SK-N-SH treated with all-trans-retinoic acid at 6 μM for 48 hours (cell line): ENCODE results near the gene KLHL26.

Experiments used
- ATAC-seq: fragments of 200-7000 bp; cut with Tn5 transposase; 3 replicates; pipeline ENCODE4 v1.9.1; 2020; ENCODE audit warnings: mild to moderate bottlenecking, moderate library complexity
- ARNTL ChIP-seq: fragments of 450-650 bp; formaldehyde crosslinking; IDR thresholded peaks from 2 replicates; pipeline ENCODE4 v1.5.0; 2020; ENCODE audit warnings: low read depth, mild to moderate bottlenecking, moderate library complexity, borderline replicate concordance
- BACH2 ChIP-seq: fragments of 250-450 bp; sonication (Bioruptor Pico); IDR thresholded peaks from 2 replicates; pipeline ENCODE4 v1.9.0; 2021; ENCODE audit warnings: mild to moderate bottlenecking, borderline replicate concordance
- CREB5 ChIP-seq: fragments of 250-450 bp; sonication (Bioruptor Pico); IDR thresholded peaks from 2 replicates; pipeline ENCODE4 v1.5.1; 2020; ENCODE audit warnings: low read depth, mild to moderate bottlenecking, moderate library complexity
- CSDC2 ChIP-seq: fragments of 250-450 bp; sonication (Bioruptor Pico); IDR thresholded peaks from 2 replicates; pipeline ENCODE4 v1.5.0; 2020; ENCODE audit warnings: mild to moderate bottlenecking, moderate library complexity
- ESRRG ChIP-seq: fragments of 250-450 bp; sonication (Bioruptor Pico); IDR thresholded peaks from 2 replicates; pipeline ENCODE4 v1.6.1; 2021; ENCODE audit warnings: mild to moderate bottlenecking
- GLIS3 ChIP-seq: fragments of 250-450 bp; sonication (Bioruptor Pico); IDR thresholded peaks from 2 replicates; pipeline ENCODE4 v1.5.0; 2020; ENCODE audit warnings: mild to moderate bottlenecking, moderate library complexity
- ISL1 ChIP-seq: fragments of 250-450 bp; sonication (Bioruptor Pico); IDR thresholded peaks from 2 replicates; pipeline ENCODE4 v2.1.2; 2022; ENCODE audit warnings: mild to moderate bottlenecking, moderate library complexity
- OSR1 ChIP-seq: fragments of 250-450 bp; sonication (Bioruptor Pico); IDR thresholded peaks from 2 replicates; pipeline ENCODE4 v1.8.0; 2022; ENCODE audit warnings: moderate library complexity, mild to moderate bottlenecking, inconsistent platforms
- PATZ1 ChIP-seq: fragments of 250-450 bp; sonication (Bioruptor Pico); IDR thresholded peaks from 2 replicates; pipeline ENCODE4 v1.8.0; 2020; ENCODE audit warnings: mild to moderate bottlenecking, moderate library complexity, borderline replicate concordance
- POU6F1 ChIP-seq: fragments of 250-450 bp; sonication (Bioruptor Pico); IDR thresholded peaks from 2 replicates; pipeline ENCODE4 v1.8.0; 2021; ENCODE audit warnings: low read depth, mild to moderate bottlenecking, moderate library complexity, borderline replicate concordance
- PPARA ChIP-seq: fragments of 250-450 bp; sonication (Bioruptor Pico); IDR thresholded peaks from 2 replicates; pipeline ENCODE4 v1.5.0; 2020; ENCODE audit warnings: mild to moderate bottlenecking, borderline replicate concordance
- SNAI2 ChIP-seq: fragments of 250-450 bp; sonication (Bioruptor Pico); IDR thresholded peaks from 2 replicates; pipeline ENCODE4 v1.5.0; 2020; ENCODE audit warnings: mild to moderate bottlenecking, moderate library complexity
- TCF4 ChIP-seq: fragments of 250-450 bp; sonication (Bioruptor Pico); IDR thresholded peaks from 2 replicates; pipeline ENCODE4 v1.8.0; 2021; ENCODE audit warnings: mild to moderate bottlenecking, moderate library complexity, borderline replicate concordance
- TOX ChIP-seq: fragments of 250-450 bp; sonication (Bioruptor Pico); IDR thresholded peaks from 2 replicates; pipeline ENCODE4 v1.8.0; 2021; ENCODE audit warnings: mild to moderate bottlenecking, moderate library complexity, borderline replicate concordance
- TSHZ2 ChIP-seq: fragments of 250-450 bp; sonication (Bioruptor Pico); IDR thresholded peaks from 2 replicates; pipeline ENCODE4 v1.5.0; 2020; ENCODE audit warnings: mild to moderate bottlenecking, moderate library complexity
- ZC3H10 ChIP-seq: fragments of 250-450 bp; sonication (Bioruptor Pico); IDR thresholded peaks from 2 replicates; pipeline ENCODE4 v1.5.1; 2021; ENCODE audit warnings: mild to moderate bottlenecking, moderate library complexity
- ZFP3 ChIP-seq: fragments of 250-450 bp; sonication (Bioruptor Pico); IDR thresholded peaks from 2 replicates; pipeline ENCODE4 v1.5.0; 2020; ENCODE audit warnings: mild to moderate bottlenecking, moderate library complexity
- ZFP30 ChIP-seq: fragments of 450-650 bp; formaldehyde crosslinking; IDR thresholded peaks from 2 replicates; pipeline ENCODE4 v1.5.0; 2022; ENCODE audit warnings: mild to moderate bottlenecking, moderate library complexity
- ZNF70 ChIP-seq: fragments of 450-650 bp; formaldehyde crosslinking; IDR thresholded peaks from 2 replicates; pipeline ENCODE4 v1.5.0; 2020; ENCODE audit warnings: mild to moderate bottlenecking, moderate library complexity
- ZNF8 ChIP-seq: fragments of 450-650 bp; formaldehyde crosslinking; IDR thresholded peaks from 2 replicates; pipeline ENCODE4 v1.5.0; 2020; ENCODE audit warnings: mild to moderate bottlenecking, moderate library complexity

Gene KLHL26

GRCh38 chr19:18636969-18637629 is at the start of gene KLHL26:
TSS of gene KLHL26 (plus strand) at chr19:18637028. CDS start at chr19:18637055, 27 bp downstream.
- no peak for TF ChIP-seq TCF4 (CRISPR knock-in tag)
- no peak for TF ChIP-seq ZFP30 (CRISPR knock-in tag)
- no peak for TF ChIP-seq ISL1 (CRISPR knock-in tag)
- no peak for TF ChIP-seq GLIS3 (CRISPR knock-in tag)
- ATAC-seq: no peak

- ATAC-seq: no peak
- no peak for TF ChIP-seq ZNF70 (CRISPR knock-in tag)
- no peak for TF ChIP-seq BACH2 (CRISPR knock-in tag)
- no peak for TF ChIP-seq SNAI2
- TF ChIP-seq ZFP30 (CRISPR knock-in tag): no peak
- TF ChIP-seq ZFP3 (CRISPR knock-in tag): no peak
- no peak for TF ChIP-seq TOX (CRISPR knock-in tag)
- TF ChIP-seq OSR1 (CRISPR knock-in tag): no peak
- TF ChIP-seq PATZ1 (CRISPR knock-in tag): no peak
- no peak for TF ChIP-seq ZC3H10 (CRISPR knock-in tag)
- no peak for TF ChIP-seq POU6F1
- TF ChIP-seq ESRRG: no peak
- TF ChIP-seq, all 23 proteins: peak for 0
Observed at GRCh38 chr19:18587561-18587960, 49.3 kb upstream of the KLHL26 start.

GRCh38 chr19:18587962-18588610 is 48.7 kb upstream of the KLHL26 start:
- no peak for ATAC-seq
- TF ChIP-seq ARNTL (CRISPR knock-in tag) (no peak), PATZ1 (CRISPR knock-in tag) (no peak), ZNF70 (CRISPR knock-in tag) (no peak), ZNF8 (CRISPR knock-in tag) (no peak), BACH2 (CRISPR knock-in tag) (no peak), PPARA (CRISPR knock-in tag) (no peak), CSDC2 (CRISPR knock-in tag) (no peak), GLIS3 (CRISPR knock-in tag) (no peak), CREB5 (CRISPR knock-in tag) (no peak), TCF4 (CRISPR knock-in tag) (no peak), TOX (CRISPR knock-in tag) (no peak), ISL1 (CRISPR knock-in tag) (no peak), TSHZ2 (CRISPR knock-in tag) (no peak), ZFP30 (CRISPR knock-in tag) (no peak), POU6F1 (no peak)
